ENCODE data around the gene EBF4.
"Not testable (repeated sequence)": the region's sequence is repeated elsewhere in the genome, so short reads cannot be mapped to it uniquely, and the experiment has no call there.

EBF4 gene

DNA sequence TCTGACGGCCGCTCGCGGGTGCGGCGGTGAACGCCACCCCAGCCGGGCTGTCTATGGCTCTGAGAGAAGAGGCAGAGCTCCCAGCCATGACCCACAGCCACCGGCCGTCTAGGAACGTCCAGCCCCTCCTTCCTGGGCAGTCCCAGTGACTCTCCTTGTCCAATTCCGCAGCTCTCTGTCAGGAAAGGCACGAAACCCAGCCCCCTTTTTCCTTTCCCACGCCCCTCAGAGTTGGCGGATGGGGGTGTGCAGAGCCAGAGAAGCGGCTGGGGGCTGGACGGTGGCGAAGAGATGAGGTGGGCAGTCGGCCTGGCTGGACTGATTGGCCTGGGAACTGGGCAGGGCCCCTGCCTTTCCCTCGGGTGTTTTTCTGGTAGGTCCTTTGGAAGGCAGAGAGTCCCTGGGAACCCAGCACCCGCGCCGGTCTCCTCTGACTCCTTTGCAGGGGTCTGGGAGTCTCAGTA, 1.5 kb downstream of the EBF4 start:
- Histone ChIP-seq H3K9me2 (replicated peaks; ENCODE audit: low read depth, low read length) (no peaks in the 10 kb centered on the region), H3K79me2 (ENCODE audit: insufficient read depth, low read length) (no peaks in the 10 kb centered on the region), H3K27me3 (ENCODE audit: insufficient read depth, low read length, poor library complexity, severe bottlenecking) (peaks cover 8% of the 10 kb centered on the region), H3K9me3 (ENCODE audit: insufficient read depth, low read depth, low read length) (no peaks in the 10 kb centered on the region), H3K4me2 (ENCODE audit: low read depth, low read length, poor library complexity, severe bottlenecking) (no peak overlapping the region), H3K9ac (ENCODE audit: low read depth, low read length, poor library complexity, severe bottlenecking) (no peak overlapping the region), H4K20me1 (ENCODE audit: insufficient read depth, low read length, poor library complexity, severe bottlenecking) (no peaks in the 10 kb centered on the region), H3K4me3 (ENCODE audit: low read length, poor library complexity, severe bottlenecking) (no peak overlapping the region), H3K4me1 (ENCODE audit: insufficient read depth, low read length, poor library complexity, severe bottlenecking) (peaks cover 8% of the 10 kb centered on the region), H3F3A (ENCODE audit: low read depth) (no peaks in the 10 kb centered on the region), H2AFZ (ENCODE audit: low read length) (no peak overlapping the region), H3K36me3 (ENCODE audit: insufficient read depth, low read length) (no peaks in the 10 kb centered on the region)
- no peak for TF ChIP-seq EZH2phosphoT487 (IDR thresholded peaks at IDR 0.05; ENCODE audit: borderline replicate concordance)
- TF ChIP-seq, protein P1, sequence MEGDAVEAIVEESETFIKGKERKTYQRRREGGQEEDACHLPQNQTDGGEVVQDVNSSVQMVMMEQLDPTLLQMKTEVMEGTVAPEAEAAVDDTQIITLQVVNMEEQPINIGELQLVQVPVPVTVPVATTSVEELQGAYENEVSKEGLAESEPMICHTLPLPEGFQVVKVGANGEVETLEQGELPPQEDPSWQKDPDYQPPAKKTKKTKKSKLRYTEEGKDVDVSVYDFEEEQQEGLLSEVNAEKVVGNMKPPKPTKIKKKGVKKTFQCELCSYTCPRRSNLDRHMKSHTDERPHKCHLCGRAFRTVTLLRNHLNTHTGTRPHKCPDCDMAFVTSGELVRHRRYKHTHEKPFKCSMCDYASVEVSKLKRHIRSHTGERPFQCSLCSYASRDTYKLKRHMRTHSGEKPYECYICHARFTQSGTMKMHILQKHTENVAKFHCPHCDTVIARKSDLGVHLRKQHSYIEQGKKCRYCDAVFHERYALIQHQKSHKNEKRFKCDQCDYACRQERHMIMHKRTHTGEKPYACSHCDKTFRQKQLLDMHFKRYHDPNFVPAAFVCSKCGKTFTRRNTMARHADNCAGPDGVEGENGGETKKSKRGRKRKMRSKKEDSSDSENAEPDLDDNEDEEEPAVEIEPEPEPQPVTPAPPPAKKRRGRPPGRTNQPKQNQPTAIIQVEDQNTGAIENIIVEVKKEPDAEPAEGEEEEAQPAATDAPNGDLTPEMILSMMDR (conservative IDR thresholded peaks at IDR 0.05; ENCODE audit: low read length) = no peak

- TF ChIP-seq, protein P1 (conservative IDR thresholded peaks at IDR 0.05; ENCODE audit: low read length) = no peak
- no peak for TF ChIP-seq EZH2phosphoT487 (IDR thresholded peaks at IDR 0.05; ENCODE audit: borderline replicate concordance)
- Histone ChIP-seq H3K9ac (ENCODE audit: low read depth, low read length, poor library complexity, severe bottlenecking) (no peak overlapping the region), H3K4me3 (ENCODE audit: low read length, poor library complexity, severe bottlenecking) (no peak overlapping the region), H3K27me3 (ENCODE audit: insufficient read depth, low read length, poor library complexity, severe bottlenecking) (peaks cover 8% of the 10 kb centered on the region), H3K9me3 (ENCODE audit: insufficient read depth, low read depth, low read length) (no peaks in the 10 kb centered on the region), H2AFZ (ENCODE audit: low read length) (no peak overlapping the region), H3K36me3 (ENCODE audit: insufficient read depth, low read length) (no peaks in the 10 kb centered on the region), H3K9me2 (replicated peaks; ENCODE audit: low read depth, low read length) (no peaks in the 10 kb centered on the region), H3F3A (ENCODE audit: low read depth) (no peaks in the 10 kb centered on the region), H3K4me2 (ENCODE audit: low read depth, low read length, poor library complexity, severe bottlenecking) (no peak overlapping the region), H4K20me1 (ENCODE audit: insufficient read depth, low read length, poor library complexity, severe bottlenecking) (no peaks in the 10 kb centered on the region), H3K4me1 (ENCODE audit: insufficient read depth, low read length, poor library complexity, severe bottlenecking) (peaks cover 8% of the 10 kb centered on the region), H3K79me2 (ENCODE audit: insufficient read depth, low read length) (no peaks in the 10 kb centered on the region)
Measured at GRCh38 chr20:2694519-2694918, 1.9 kb downstream of the EBF4 start.

DNA sequence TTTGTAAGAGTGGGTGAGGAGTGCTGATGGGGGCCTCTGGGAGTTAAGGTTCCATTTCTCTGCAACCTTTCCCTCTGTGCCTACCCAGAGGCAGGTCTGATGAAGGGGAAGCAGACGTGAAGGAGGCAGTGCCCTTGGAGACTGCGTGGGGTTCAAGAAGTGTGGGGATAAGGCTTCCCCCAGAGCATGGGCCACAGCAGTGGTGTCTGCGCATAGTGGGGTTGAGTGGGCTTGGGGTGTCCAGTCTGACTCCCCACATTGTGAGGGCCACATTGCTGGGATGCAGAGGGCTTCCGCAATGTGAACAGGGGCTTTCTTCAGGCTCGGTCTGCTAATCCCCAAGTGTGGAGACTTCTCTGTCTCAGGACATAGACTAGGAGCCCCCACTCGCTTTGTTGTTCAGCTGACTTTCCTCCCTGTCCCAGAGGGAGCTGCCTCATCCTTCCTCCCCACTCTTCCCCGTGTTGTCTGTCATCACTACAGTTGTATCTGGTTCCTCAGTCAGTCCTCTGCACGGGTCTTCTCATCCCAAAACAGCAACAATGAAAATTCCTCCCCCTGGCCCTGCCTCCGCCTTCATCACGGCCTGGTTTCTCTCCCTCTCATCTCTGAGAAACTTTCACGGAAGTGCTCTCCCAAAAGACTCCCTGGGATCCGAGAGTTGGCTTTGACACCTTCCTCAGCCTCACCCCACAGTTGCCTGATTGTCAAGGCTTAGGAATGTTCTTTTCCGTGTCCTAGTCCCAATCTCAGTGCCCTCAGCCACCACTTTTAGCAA, 2.8 kb downstream of the EBF4 start:
- Histone ChIP-seq H3K4me1 (ENCODE audit: insufficient read depth, low read length, poor library complexity, severe bottlenecking) (peaks cover 8% of the 10 kb centered on the region), H3K9ac (ENCODE audit: low read depth, low read length, poor library complexity, severe bottlenecking) (no peak overlapping the region), H3K79me2 (ENCODE audit: insufficient read depth, low read length) (no peaks in the 10 kb centered on the region), H3K9me3 (ENCODE audit: insufficient read depth, low read depth, low read length) (no peaks in the 10 kb centered on the region), H3K36me3 (ENCODE audit: insufficient read depth, low read length) (no peaks in the 10 kb centered on the region), H4K20me1 (ENCODE audit: insufficient read depth, low read length, poor library complexity, severe bottlenecking) (no peaks in the 10 kb centered on the region), H3K4me2 (ENCODE audit: low read depth, low read length, poor library complexity, severe bottlenecking) (no peak overlapping the region), H3K9me2 (replicated peaks; ENCODE audit: low read depth, low read length) (no peaks in the 10 kb centered on the region), H3K4me3 (ENCODE audit: low read length, poor library complexity, severe bottlenecking) (no peak overlapping the region), H3K27me3 (ENCODE audit: insufficient read depth, low read length, poor library complexity, severe bottlenecking) (peaks cover 8% of the 10 kb centered on the region), H2AFZ (ENCODE audit: low read length) (no peak overlapping the region), H3F3A (ENCODE audit: low read depth) (no peaks in the 10 kb centered on the region)
- TF ChIP-seq EZH2phosphoT487 (IDR thresholded peaks at IDR 0.05; ENCODE audit: borderline replicate concordance) = no peak
- TF ChIP-seq, protein P1 (conservative IDR thresholded peaks at IDR 0.05; ENCODE audit: low read length) = no peak

GRCh38 chr20:2695984-2696525, 3.5 kb downstream of the EBF4 start:
- H3K79me2 ChIP-seq (ENCODE audit: insufficient read depth, low read length); H3K4me3 ChIP-seq (ENCODE audit: low read length, poor library complexity, severe bottlenecking); H3K4me2 ChIP-seq (ENCODE audit: low read depth, low read length, poor library complexity, severe bottlenecking); H3K9me3 ChIP-seq (ENCODE audit: insufficient read depth, low read depth, low read length); H3K9me2 ChIP-seq (replicated peaks; ENCODE audit: low read depth, low read length); H4K20me1 ChIP-seq (ENCODE audit: insufficient read depth, low read length, poor library complexity, severe bottlenecking); H3K4me1 ChIP-seq (ENCODE audit: insufficient read depth, low read length, poor library complexity, severe bottlenecking); H3K27me3 ChIP-seq (ENCODE audit: insufficient read depth, low read length, poor library complexity, severe bottlenecking); H3K36me3 ChIP-seq (ENCODE audit: insufficient read depth, low read length); H3K9ac ChIP-seq (ENCODE audit: low read depth, low read length, poor library complexity, severe bottlenecking); H2AFZ ChIP-seq (ENCODE audit: low read length); H3F3A ChIP-seq (ENCODE audit: low read depth): not testable (repeated sequence)

Data from Loucy (cell line).